Spinal cord (tissue), 10 donors: Measurements from ENCODE around the gene CSNK1G2. TPM values are rescaled to one million over a fixed set of nuclear protein-coding genes. Genes with fewer than 3 reads are reported as not detected.

Experiments
- DNase-seq, 6 donors: peaks; one replicate each; pipeline versions ENCODE4 v3.0.0 to v3.0.0-alpha.2; 2013 to 2015; ENCODE audit warnings: low spot score in 6 of 6, low read depth in 4 of 6
- H3K27ac ChIP-seq: one replicate; pipeline ENCODE4 v1.5.1; 2013; ENCODE audit warnings: low read depth, low read length, control low read depth
- H3K27me3 ChIP-seq: one replicate; pipeline ENCODE4 v1.6.1; 2013; ENCODE audit warnings: low read length; ENCODE audit not compliant: control insufficient read depth, insufficient read depth
- H3K36me3 ChIP-seq: one replicate; pipeline ENCODE4 v1.6.1; 2013; ENCODE audit warnings: low read length; ENCODE audit not compliant: control insufficient read depth, insufficient read depth
- H3K4me1 ChIP-seq: one replicate; pipeline ENCODE4 v1.6.1; 2013; ENCODE audit warnings: low read length; ENCODE audit not compliant: control insufficient read depth, insufficient read depth
- H3K4me3 ChIP-seq: one replicate; pipeline ENCODE4 v1.5.1; 2013; ENCODE audit warnings: low read depth, low read length, control low read depth
- H3K9me3 ChIP-seq: one replicate; pipeline ENCODE4 v1.6.1; 2013; ENCODE audit warnings: low read length; ENCODE audit not compliant: control insufficient read depth, insufficient read depth
- WGBS: methylation state at CpG from one replicate; pipeline ENCODE4 v1.1.5; 2013; ENCODE audit warnings: missing lambda C conversion rate; ENCODE audit not compliant: insufficient coverage; 5-methylcytosine and 5-hydroxymethylcytosine counted together
- polyA plus RNA-seq, 2 donors: library from polyadenylated mRNA; unstranded; fragments of 120-200 nt; gene quantifications; one replicate each; pipeline ENCODE4 v1.2.1, GENCODE V29; 2013; ENCODE audit not compliant: insufficient read length in 2 of 2
- total RNA-seq, 2 donors: library from RNA; depleted of rRNA in 1 of 2; stranded (reverse); fragments of 120-200 nt in 1 of 2; fragments of >200 nt in 1 of 2; gene quantifications; one replicate each; pipeline versions ENCODE4 v1.2.3 to v1.2.4, GENCODE V29; 2013 to 2014
- donor health status: healthy.

Gene CSNK1G2
- total and polyA plus RNA-seq, 4 donors, result 27.8 to 65.6 (median 53.9) TPM

DNA sequence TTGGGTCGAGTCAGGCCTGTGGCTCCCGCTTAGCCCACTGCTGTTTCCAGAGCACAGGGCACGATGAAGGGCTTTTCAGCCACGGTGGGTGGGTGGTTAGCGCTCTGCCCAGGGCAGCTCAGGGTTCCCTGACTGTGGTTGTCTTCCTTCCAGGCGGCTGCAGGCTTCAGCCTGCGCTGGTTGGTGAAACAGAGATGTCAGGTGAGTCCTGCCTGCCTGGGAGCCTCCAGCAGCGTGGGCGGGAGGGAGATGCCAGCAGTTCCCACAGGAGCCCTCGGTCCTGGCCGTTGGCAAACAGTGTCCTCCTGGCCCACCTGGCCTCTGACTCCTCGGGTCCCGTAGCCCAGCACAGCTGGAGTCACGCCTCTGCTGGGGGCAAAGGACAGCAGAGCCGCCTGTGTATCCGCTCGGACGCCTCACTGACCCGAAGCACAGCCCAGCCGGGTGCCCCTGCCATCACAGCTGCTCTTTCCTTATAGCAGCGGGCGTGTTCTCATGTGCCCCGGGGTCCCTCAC, 26.1 kb upstream of the CSNK1G2 start:
- H3K27ac ChIP-seq, result no peak overlapping the region
- no peak overlapping the region for H3K4me3 ChIP-seq
- peaks cover 84% of the 10 kb centered on the region for H3K36me3 ChIP-seq
- no peaks in the 10 kb centered on the region for H3K9me3 ChIP-seq
- H3K27me3 ChIP-seq, result no peaks in the 10 kb centered on the region
- no peak for DNase-seq
- 96% methylated on average over 23 of the region's 23 CpGs for WGBS
- peaks cover 6% of the 10 kb centered on the region for H3K4me1 ChIP-seq

- Histone ChIP-seq H3K4me3 (no peak overlapping the region), H3K4me1 (peaks cover 3% of the 10 kb centered on the region), H3K27ac (no peak overlapping the region), H3K36me3 (peaks cover 94% of the 10 kb centered on the region), H3K9me3 (no peaks in the 10 kb centered on the region), H3K27me3 (no peaks in the 10 kb centered on the region)
- no peak for DNase-seq
- WGBS, result 89% methylated on average over 17 of the region's 17 CpGs
Measured at GRCh38 chr19:1917146-1917545, 23.8 kb upstream of the CSNK1G2 start.

DNA sequence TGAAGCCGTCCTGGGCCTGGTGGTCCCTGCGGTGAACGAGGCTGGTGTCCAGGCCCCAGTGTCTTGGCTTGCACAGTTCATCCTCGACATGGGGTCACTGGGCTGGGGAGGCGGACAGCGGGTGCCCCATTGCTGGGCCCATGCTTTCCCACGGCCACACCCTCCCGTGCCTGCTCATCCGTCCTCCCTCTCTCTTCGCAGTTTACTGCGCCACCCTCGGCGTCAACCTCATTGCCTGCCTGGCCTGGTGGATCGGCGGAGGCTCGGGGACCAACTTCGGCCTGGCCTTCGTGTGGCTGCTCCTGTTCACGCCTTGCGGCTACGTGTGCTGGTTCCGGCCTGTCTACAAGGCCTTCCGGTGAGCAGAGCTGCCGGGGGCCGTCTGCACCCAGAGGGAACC, 23.0 kb upstream of the CSNK1G2 start:
- H3K4me1 ChIP-seq, result peaks cover 3% of the 10 kb centered on the region
- no peak overlapping the region for H3K4me3 ChIP-seq
- no peaks in the 10 kb centered on the region for H3K27me3 ChIP-seq
- WGBS, result 97% methylated on average over 25 of the region's 25 CpGs
- no peak overlapping the region for H3K27ac ChIP-seq
- peaks cover 94% of the 10 kb centered on the region for H3K36me3 ChIP-seq
- no peak for DNase-seq
- H3K9me3 ChIP-seq, result no peaks in the 10 kb centered on the region

DNA sequence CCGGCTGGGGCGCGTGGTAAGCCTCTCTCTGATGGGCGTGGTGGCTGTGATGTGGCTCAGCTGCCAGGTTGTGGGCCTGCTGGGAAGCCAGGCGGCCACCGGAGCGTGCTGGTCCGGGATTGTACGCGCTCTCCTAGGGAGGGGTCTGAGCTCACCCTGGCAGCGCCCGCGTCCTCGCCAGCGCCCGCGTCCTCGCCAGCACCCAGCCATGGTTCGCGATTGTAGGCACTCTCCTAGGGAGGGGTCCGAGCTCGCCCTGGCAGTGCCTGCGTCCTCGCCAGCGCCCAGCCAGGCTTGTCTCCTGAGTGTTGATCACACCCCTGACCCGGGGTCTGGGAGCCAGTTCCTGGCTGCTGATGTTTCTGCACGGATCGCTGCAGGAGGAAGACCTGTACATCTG, 22.0 kb upstream of the CSNK1G2 start:
- Histone ChIP-seq H3K4me1 (peaks cover 3% of the 10 kb centered on the region), H3K36me3 (peaks cover 94% of the 10 kb centered on the region), H3K27me3 (no peaks in the 10 kb centered on the region), H3K27ac (no peak overlapping the region), H3K4me3 (no peak overlapping the region), H3K9me3 (no peaks in the 10 kb centered on the region)
- WGBS, result 95% methylated on average over 25 of the region's 28 CpGs
- no peak for DNase-seq

- no peak overlapping the region for H3K27ac ChIP-seq
- H3K4me1 ChIP-seq, result peaks cover 3% of the 10 kb centered on the region
- DNase-seq, result no peak
- H3K9me3 ChIP-seq, result no peaks in the 10 kb centered on the region
- H3K27me3 ChIP-seq, result no peaks in the 10 kb centered on the region
- H3K4me3 ChIP-seq, result no peak overlapping the region
- peaks cover 96% of the 10 kb centered on the region for H3K36me3 ChIP-seq
- WGBS, result 89% methylated on average over 19 of the region's 19 CpGs
Measured at GRCh38 chr19:1920644-1921043, 20.3 kb upstream of the CSNK1G2 start.

DNA sequence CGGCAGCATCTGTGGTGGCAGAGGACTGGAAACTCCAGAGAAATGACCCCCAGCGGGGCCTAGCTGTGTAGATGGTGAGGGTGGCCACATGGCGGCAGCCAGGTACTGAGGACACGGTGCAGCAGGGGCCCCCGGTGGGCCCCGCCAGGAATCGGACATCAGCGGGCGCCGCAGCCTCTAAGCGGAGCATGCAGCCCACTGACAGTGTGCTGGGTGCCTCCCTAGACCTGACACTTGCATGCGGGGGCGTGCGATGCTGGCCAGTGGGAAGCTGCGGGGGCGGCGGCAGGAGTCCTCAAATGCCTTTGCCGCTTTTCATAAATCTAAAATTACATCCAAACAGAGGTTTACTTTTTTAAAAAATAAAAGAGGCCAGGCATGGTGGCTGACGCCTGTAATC, 19.6 kb upstream of the CSNK1G2 start:
- Histone ChIP-seq H3K4me1 (no peaks in the 10 kb centered on the region), H3K4me3 (no peak overlapping the region), H3K27me3 (no peaks in the 10 kb centered on the region), H3K9me3 (no peaks in the 10 kb centered on the region), H3K27ac (no peak overlapping the region), H3K36me3 (peaks cover 99% of the 10 kb centered on the region)
- no peak for DNase-seq
- WGBS, result 96% methylated on average over 14 of the region's 19 CpGs

- no peaks in the 10 kb centered on the region for H3K4me1 ChIP-seq
- no peak overlapping the region for H3K27ac ChIP-seq
- H3K9me3 ChIP-seq, result no peaks in the 10 kb centered on the region
- WGBS, result 91% methylated on average over 15 of the region's 15 CpGs
- peaks cover 95% of the 10 kb centered on the region for H3K36me3 ChIP-seq
- no peak overlapping the region for H3K4me3 ChIP-seq
- no peak for DNase-seq
- H3K27me3 ChIP-seq, result no peaks in the 10 kb centered on the region
Measured at GRCh38 chr19:1921825-1922224, 19.1 kb upstream of the CSNK1G2 start.

DNA sequence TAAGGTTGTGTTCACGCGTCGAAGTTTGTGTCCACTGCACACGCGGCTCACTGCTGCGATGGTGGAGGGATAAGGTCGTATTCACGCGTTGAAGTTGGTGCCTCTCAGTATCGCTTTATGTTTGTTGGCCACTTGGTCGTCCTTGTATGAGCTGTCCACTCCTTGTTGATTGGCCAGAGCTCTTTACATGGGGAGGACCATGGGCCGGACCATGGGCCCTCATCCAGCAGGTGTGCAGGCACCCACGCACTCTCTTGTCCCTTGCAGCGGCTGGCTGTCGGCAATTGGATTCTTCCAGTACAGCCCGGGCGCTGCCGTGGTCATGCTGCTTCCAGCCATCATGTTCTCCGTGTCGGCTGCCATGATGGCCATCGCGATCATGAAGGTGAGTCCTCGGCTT, 18.2 kb upstream of the CSNK1G2 start:
- peaks cover 85% of the 10 kb centered on the region for H3K36me3 ChIP-seq
- H3K27me3 ChIP-seq, result no peaks in the 10 kb centered on the region
- H3K4me1 ChIP-seq, result no peaks in the 10 kb centered on the region
- H3K4me3 ChIP-seq, result no peak overlapping the region
- H3K27ac ChIP-seq, result no peak overlapping the region
- 96% methylated on average over 23 of the region's 23 CpGs for WGBS
- H3K9me3 ChIP-seq, result no peaks in the 10 kb centered on the region
- no peak for DNase-seq

GRCh38 chr19:1923319-1923718, 17.7 kb upstream of the CSNK1G2 start:
- H3K27me3 ChIP-seq, result no peaks in the 10 kb centered on the region
- DNase-seq, result no peak
- no peaks in the 10 kb centered on the region for H3K9me3 ChIP-seq
- H3K4me3 ChIP-seq, result no peak overlapping the region
- WGBS, result 91% methylated on average over 3 of the region's 8 CpGs
- peaks cover 80% of the 10 kb centered on the region for H3K36me3 ChIP-seq
- no peak overlapping the region for H3K27ac ChIP-seq
- H3K4me1 ChIP-seq, result no peaks in the 10 kb centered on the region

- no peaks in the 10 kb centered on the region for H3K27me3 ChIP-seq
- no peak for DNase-seq
- 79% methylated on average over 35 of the region's 35 CpGs for WGBS
- no peaks in the 10 kb centered on the region for H3K9me3 ChIP-seq
- H3K4me1 ChIP-seq, result peaks cover 6% of the 10 kb centered on the region
- no peak overlapping the region for H3K4me3 ChIP-seq
- peaks cover 70% of the 10 kb centered on the region for H3K36me3 ChIP-seq
- H3K27ac ChIP-seq, result no peak overlapping the region
Measured at GRCh38 chr19:1924320-1924961, 16.5 kb upstream of the CSNK1G2 start.
